ENCODE data around the gene KIF18A.
"Not testable (repeated sequence)": the region's sequence is repeated elsewhere in the genome, so short reads cannot be mapped to it uniquely, and the experiment has no call there.

GRCh38 chr11:28102300-28102699 lies 5.7 kb downstream of the KIF18A start:
- not testable (repeated sequence) for TF ChIP-seq EZH2 (IDR thresholded peaks at IDR 0.05; ENCODE audit: low read length); CTCF (optimal IDR thresholded peaks at IDR 0.05 in 1 of 3, IDR thresholded peaks at IDR 0.05 in 1 of 3, conservative IDR thresholded peaks at IDR 0.05 in 1 of 3; ENCODE audit: extremely low read depth in 1 of 3, insufficient read depth in 2 of 3, low read length in 3 of 3)

Data from keratinocyte (primary cell).